ENCODE data around the gene PARP1.

Gene PARP1

GRCh38 chr1:226369110-226369509 lies 38.8 kb downstream of the PARP1 start:
- H3K36me3 ChIP-seq (ENCODE audit: insufficient read depth, low read length) = peaks cover 91% of the 10 kb centered on the region

GRCh38 chr1:226366290-226366689 lies 41.6 kb downstream of the PARP1 start:
- H3K9ac ChIP-seq (ENCODE audit: low read length) = no peak overlapping the region
- H3K27ac ChIP-seq (ENCODE audit: low read depth, low read length) = no peak overlapping the region
- no peaks in the 10 kb centered on the region for H3K27me3 ChIP-seq (ENCODE audit: control insufficient read depth in 1 of 2, insufficient read depth in 2 of 2, low read length in 2 of 2)
- H3K36me3 ChIP-seq (ENCODE audit: insufficient read depth, low read length) = peaks cover 94% of the 10 kb centered on the region
- H3K4me1 ChIP-seq (ENCODE audit: insufficient read depth, low read length) = no peaks in the 10 kb centered on the region
- no peaks in the 10 kb centered on the region for H3K9me3 ChIP-seq (ENCODE audit: low read length)
- no peak overlapping the region for H3K4me3 ChIP-seq (ENCODE audit: low read depth in 1 of 2, low read length in 2 of 2)

More at GRCh38 chr1:226369110-226369509, 38.8 kb downstream of the PARP1 start:
- Histone ChIP-seq H3K9me3 (ENCODE audit: low read length) (no peaks in the 10 kb centered on the region), H3K4me1 (ENCODE audit: insufficient read depth, low read length) (no peaks in the 10 kb centered on the region), H3K27me3 (ENCODE audit: control insufficient read depth in 1 of 2, insufficient read depth in 2 of 2, low read length in 2 of 2) (no peaks in the 10 kb centered on the region), H3K4me3 (ENCODE audit: low read depth in 1 of 2, low read length in 2 of 2) (no peak overlapping the region), H3K27ac (ENCODE audit: low read depth, low read length) (no peak overlapping the region), H3K9ac (ENCODE audit: low read length) (no peak overlapping the region)

GRCh38 chr1:226365831-226366231 lies 42.1 kb downstream of the PARP1 start:
- Histone ChIP-seq H3K27ac (ENCODE audit: low read depth, low read length) (no peak overlapping the region), H3K9me3 (ENCODE audit: low read length) (no peaks in the 10 kb centered on the region), H3K27me3 (ENCODE audit: control insufficient read depth in 1 of 2, insufficient read depth in 2 of 2, low read length in 2 of 2) (no peaks in the 10 kb centered on the region), H3K4me3 (ENCODE audit: low read depth in 1 of 2, low read length in 2 of 2) (no peak overlapping the region), H3K36me3 (ENCODE audit: insufficient read depth, low read length) (peaks cover 93% of the 10 kb centered on the region), H3K4me1 (ENCODE audit: insufficient read depth, low read length) (no peaks in the 10 kb centered on the region), H3K9ac (ENCODE audit: low read length) (no peak overlapping the region)

GRCh38 chr1:226364901-226365565 lies 42.9 kb downstream of the PARP1 start:
- peaks cover 92% of the 10 kb centered on the region for H3K36me3 ChIP-seq (ENCODE audit: insufficient read depth, low read length)
- no peaks in the 10 kb centered on the region for H3K9me3 ChIP-seq (ENCODE audit: low read length)
- no peak overlapping the region for H3K27ac ChIP-seq (ENCODE audit: low read depth, low read length)
- H3K9ac ChIP-seq (ENCODE audit: low read length) = no peak overlapping the region
- H3K27me3 ChIP-seq (ENCODE audit: control insufficient read depth in 1 of 2, insufficient read depth in 2 of 2, low read length in 2 of 2) = no peaks in the 10 kb centered on the region
- H3K4me1 ChIP-seq (ENCODE audit: insufficient read depth, low read length) = no peaks in the 10 kb centered on the region
- H3K4me3 ChIP-seq (ENCODE audit: low read depth in 1 of 2, low read length in 2 of 2) = no peak overlapping the region

GRCh38 chr1:226364514-226364899 lies 43.4 kb downstream of the PARP1 start:
- no peak overlapping the region for H3K4me3 ChIP-seq (ENCODE audit: low read depth in 1 of 2, low read length in 2 of 2)
- no peaks in the 10 kb centered on the region for H3K27me3 ChIP-seq (ENCODE audit: control insufficient read depth in 1 of 2, insufficient read depth in 2 of 2, low read length in 2 of 2)
- H3K4me1 ChIP-seq (ENCODE audit: insufficient read depth, low read length) = no peaks in the 10 kb centered on the region
- H3K9ac ChIP-seq (ENCODE audit: low read length) = no peak overlapping the region
- no peaks in the 10 kb centered on the region for H3K9me3 ChIP-seq (ENCODE audit: low read length)
- no peak overlapping the region for H3K27ac ChIP-seq (ENCODE audit: low read depth, low read length)
- H3K36me3 ChIP-seq (ENCODE audit: insufficient read depth, low read length) = peaks cover 92% of the 10 kb centered on the region

GRCh38 chr1:226363801-226364513 lies 43.9 kb downstream of the PARP1 start:
- no peak overlapping the region for H3K27ac ChIP-seq (ENCODE audit: low read depth, low read length)
- H3K36me3 ChIP-seq (ENCODE audit: insufficient read depth, low read length) = peaks cover 91% of the 10 kb centered on the region
- H3K4me1 ChIP-seq (ENCODE audit: insufficient read depth, low read length) = no peaks in the 10 kb centered on the region
- H3K27me3 ChIP-seq (ENCODE audit: control insufficient read depth in 1 of 2, insufficient read depth in 2 of 2, low read length in 2 of 2) = no peaks in the 10 kb centered on the region
- H3K4me3 ChIP-seq (ENCODE audit: low read depth in 1 of 2, low read length in 2 of 2) = no peak overlapping the region
- H3K9ac ChIP-seq (ENCODE audit: low read length) = no peak overlapping the region
- no peaks in the 10 kb centered on the region for H3K9me3 ChIP-seq (ENCODE audit: low read length)

GRCh38 chr1:226362891-226363447 lies 44.9 kb downstream of the PARP1 start:
- H3K4me1 ChIP-seq (ENCODE audit: insufficient read depth, low read length) = no peaks in the 10 kb centered on the region
- no peak overlapping the region for H3K27ac ChIP-seq (ENCODE audit: low read depth, low read length)
- H3K36me3 ChIP-seq (ENCODE audit: insufficient read depth, low read length) = peaks cover 91% of the 10 kb centered on the region
- H3K9me3 ChIP-seq (ENCODE audit: low read length) = no peaks in the 10 kb centered on the region
- no peaks in the 10 kb centered on the region for H3K27me3 ChIP-seq (ENCODE audit: control insufficient read depth in 1 of 2, insufficient read depth in 2 of 2, low read length in 2 of 2)
- no peak overlapping the region for H3K4me3 ChIP-seq (ENCODE audit: low read depth in 1 of 2, low read length in 2 of 2)
- no peak overlapping the region for H3K9ac ChIP-seq (ENCODE audit: low read length)

GRCh38 chr1:226362361-226362760 lies 45.5 kb downstream of the PARP1 start:
- Histone ChIP-seq H3K9ac (ENCODE audit: low read length) (no peak overlapping the region), H3K27me3 (ENCODE audit: control insufficient read depth in 1 of 2, insufficient read depth in 2 of 2, low read length in 2 of 2) (no peaks in the 10 kb centered on the region), H3K36me3 (ENCODE audit: insufficient read depth, low read length) (peaks cover 91% of the 10 kb centered on the region), H3K27ac (ENCODE audit: low read depth, low read length) (no peak overlapping the region), H3K4me3 (ENCODE audit: low read depth in 1 of 2, low read length in 2 of 2) (no peak overlapping the region), H3K9me3 (ENCODE audit: low read length) (no peaks in the 10 kb centered on the region), H3K4me1 (ENCODE audit: insufficient read depth, low read length) (no peaks in the 10 kb centered on the region)

- Histone ChIP-seq H3K9ac (ENCODE audit: low read length) (no peak overlapping the region), H3K4me3 (ENCODE audit: low read depth in 1 of 2, low read length in 2 of 2) (no peak overlapping the region), H3K36me3 (ENCODE audit: insufficient read depth, low read length) (peaks cover 71% of the 10 kb centered on the region), H3K27ac (ENCODE audit: low read depth, low read length) (no peak overlapping the region), H3K27me3 (ENCODE audit: control insufficient read depth in 1 of 2, insufficient read depth in 2 of 2, low read length in 2 of 2) (no peaks in the 10 kb centered on the region), H3K4me1 (ENCODE audit: insufficient read depth, low read length) (peaks cover 12% of the 10 kb centered on the region), H3K9me3 (ENCODE audit: low read length) (no peaks in the 10 kb centered on the region)
Observed at GRCh38 chr1:226360106-226360746, 47.7 kb downstream of the PARP1 start.

GRCh38 chr1:226357416-226357815 lies 50.5 kb downstream of the PARP1 start:
- Histone ChIP-seq H3K36me3 (ENCODE audit: insufficient read depth, low read length) (peaks cover 44% of the 10 kb centered on the region), H3K27ac (ENCODE audit: low read depth, low read length) (no peak overlapping the region), H3K4me3 (ENCODE audit: low read depth in 1 of 2, low read length in 2 of 2) (no peak overlapping the region), H3K9me3 (ENCODE audit: low read length) (no peaks in the 10 kb centered on the region), H3K9ac (ENCODE audit: low read length) (no peak overlapping the region), H3K4me1 (ENCODE audit: insufficient read depth, low read length) (peaks cover 20% of the 10 kb centered on the region), H3K27me3 (ENCODE audit: control insufficient read depth in 1 of 2, insufficient read depth in 2 of 2, low read length in 2 of 2) (no peaks in the 10 kb centered on the region)

GRCh38 chr1:226355669-226356551 lies 52.0 kb downstream of the PARP1 start:
- H3K27me3 ChIP-seq (ENCODE audit: control insufficient read depth in 1 of 2, insufficient read depth in 2 of 2, low read length in 2 of 2) = no peaks in the 10 kb centered on the region
- peaks cover 20% of the 10 kb centered on the region for H3K4me1 ChIP-seq (ENCODE audit: insufficient read depth, low read length)
- peaks cover 30% of the 10 kb centered on the region for H3K36me3 ChIP-seq (ENCODE audit: insufficient read depth, low read length)
- no peak overlapping the region for H3K27ac ChIP-seq (ENCODE audit: low read depth, low read length)
- no peaks in the 10 kb centered on the region for H3K9me3 ChIP-seq (ENCODE audit: low read length)
- H3K9ac ChIP-seq (ENCODE audit: low read length) = no peak overlapping the region
- no peak overlapping the region for H3K4me3 ChIP-seq (ENCODE audit: low read depth in 1 of 2, low read length in 2 of 2)
